ENCODE measurements around the gene ZNF607.
"Not testable (repeated sequence)": the region's sequence is repeated elsewhere in the genome, so short reads cannot be mapped to it uniquely, and the experiment has no call there.

Gene ZNF607

GRCh38 chr19:37695144-37695899 is 24.2 kb downstream of the ZNF607 start:
- Histone ChIP-seq H3K9ac (ENCODE audit: low read depth, low read length) (no peak overlapping the region), H3K4me3 (ENCODE audit: low read length) (no peak overlapping the region), H3K27ac (ENCODE audit: low read length) (no peak overlapping the region), H3K27me3 (ENCODE audit: insufficient read depth, low read length) (peaks cover 32% of the 10 kb centered on the region; the same call in 1 of the 2 replicates), H3K36me3 (ENCODE audit: insufficient read depth, low read depth, low read length) (peaks cover 37% of the 10 kb centered on the region), H3K4me1 (ENCODE audit: insufficient read depth, low read length) (peaks cover 3% of the 10 kb centered on the region; the same call in 1 of the 2 replicates), H3K9me3 (ENCODE audit: insufficient read depth, low read depth, low read length) (peaks cover 3% of the 10 kb centered on the region; the same call in 1 of the 2 replicates)

GRCh38 chr19:37692956-37693620 is 26.5 kb downstream of the ZNF607 start:
- Histone ChIP-seq H3K36me3 (ENCODE audit: insufficient read depth, low read depth, low read length) (peaks cover 15% of the 10 kb centered on the region), H3K27ac (ENCODE audit: low read length) (no peak overlapping the region), H3K4me3 (ENCODE audit: low read length) (no peak overlapping the region), H3K9ac (ENCODE audit: low read depth, low read length) (no peak overlapping the region), H3K4me1 (ENCODE audit: insufficient read depth, low read length) (peaks cover 3% of the 10 kb centered on the region; the same call in 1 of the 2 replicates), H3K9me3 (ENCODE audit: insufficient read depth, low read depth, low read length) (no peaks in the 10 kb centered on the region), H3K27me3 (ENCODE audit: insufficient read depth, low read length) (peaks cover 32% of the 10 kb centered on the region; the same call in 1 of the 2 replicates)

- H3K27me3 ChIP-seq (ENCODE audit: insufficient read depth, low read length): peaks cover 32% of the 10 kb centered on the region; the same call in 1 of the 2 replicates
- peak overlapping the region; percentile 88 for H3K4me3 ChIP-seq (ENCODE audit: low read length)
- H3K27ac ChIP-seq (ENCODE audit: low read length): no peak overlapping the region
- H3K9me3 ChIP-seq (ENCODE audit: insufficient read depth, low read depth, low read length): no peaks in the 10 kb centered on the region
- H3K9ac ChIP-seq (ENCODE audit: low read depth, low read length): peak overlapping the region; percentile 79
- H3K36me3 ChIP-seq (ENCODE audit: insufficient read depth, low read depth, low read length): peaks cover 6% of the 10 kb centered on the region; the same call in 1 of the 2 replicates
- peaks cover 3% of the 10 kb centered on the region; the same call in 1 of the 2 replicates for H3K4me1 ChIP-seq (ENCODE audit: insufficient read depth, low read length)
Observed at GRCh38 chr19:37691881-37692504, 27.6 kb downstream of the ZNF607 start.

GRCh38 chr19:37683520-37683919 is 36.0 kb downstream of the ZNF607 start:
- no peaks in the 10 kb centered on the region for H3K27me3 ChIP-seq (ENCODE audit: insufficient read depth, low read length)
- no peak overlapping the region for H3K4me3 ChIP-seq (ENCODE audit: low read length)
- peaks cover 20% of the 10 kb centered on the region for H3K9me3 ChIP-seq (ENCODE audit: insufficient read depth, low read depth, low read length)
- no peaks in the 10 kb centered on the region for H3K36me3 ChIP-seq (ENCODE audit: insufficient read depth, low read depth, low read length)
- H3K4me1 ChIP-seq (ENCODE audit: insufficient read depth, low read length): no peaks in the 10 kb centered on the region
- H3K27ac ChIP-seq (ENCODE audit: low read length): no peak overlapping the region
- H3K9ac ChIP-seq (ENCODE audit: low read depth, low read length): no peak overlapping the region

GRCh38 chr19:37669450-37669914 is 50.1 kb downstream of the ZNF607 start:
- Histone ChIP-seq H3K9me3 (ENCODE audit: insufficient read depth, low read depth, low read length) (peaks cover 80% of the 10 kb centered on the region), H3K36me3 (ENCODE audit: insufficient read depth, low read depth, low read length) (no peaks in the 10 kb centered on the region)

GRCh38 chr19:37657157-37657556 is 62.4 kb downstream of the ZNF607 start:
- H3K9me3 ChIP-seq (ENCODE audit: insufficient read depth, low read depth, low read length); H3K4me1 ChIP-seq (ENCODE audit: insufficient read depth, low read length); H3K9ac ChIP-seq (ENCODE audit: low read depth, low read length); H3K36me3 ChIP-seq (ENCODE audit: insufficient read depth, low read depth, low read length); H3K27ac ChIP-seq (ENCODE audit: low read length): not testable (repeated sequence)
- Histone ChIP-seq H3K4me3 (ENCODE audit: low read length) (peak overlapping the region; percentile 89; the same call in 1 of the 2 replicates), H3K27me3 (ENCODE audit: insufficient read depth, low read length) (peaks cover 27% of the 10 kb centered on the region; the same call in 1 of the 2 replicates)

More at GRCh38 chr19:37669450-37669914, 50.1 kb downstream of the ZNF607 start:
- Histone ChIP-seq H3K27ac (ENCODE audit: low read length) (no peak overlapping the region), H3K4me3 (ENCODE audit: low read length) (no peak overlapping the region), H3K4me1 (ENCODE audit: insufficient read depth, low read length) (no peaks in the 10 kb centered on the region), H3K9ac (ENCODE audit: low read depth, low read length) (no peak overlapping the region), H3K27me3 (ENCODE audit: insufficient read depth, low read length) (no peaks in the 10 kb centered on the region)

- Histone ChIP-seq H3K27me3 (ENCODE audit: insufficient read depth, low read length) (peaks cover 27% of the 10 kb centered on the region; the same call in 1 of the 2 replicates), H3K4me3 (ENCODE audit: low read length) (peak overlapping the region; percentile 89), H3K27ac (ENCODE audit: low read length) (no peak overlapping the region), H3K36me3 (ENCODE audit: insufficient read depth, low read depth, low read length) (no peaks in the 10 kb centered on the region), H3K9ac (ENCODE audit: low read depth, low read length) (peak overlapping the region; percentile 71; the same call in 1 of the 2 replicates), H3K9me3 (ENCODE audit: insufficient read depth, low read depth, low read length) (peaks cover 5% of the 10 kb centered on the region), H3K4me1 (ENCODE audit: insufficient read depth, low read length) (no peaks in the 10 kb centered on the region)
Observed at GRCh38 chr19:37655689-37656371, 63.7 kb downstream of the ZNF607 start.

GRCh38 chr19:37655301-37655688 is 64.3 kb downstream of the ZNF607 start, which contains the start of gene ZFP30:
TSS of gene ZFP30 (minus strand) at chr19:37655465. CDS start at chr19:37647822, 7,643 bp downstream.
- Histone ChIP-seq H3K27ac (ENCODE audit: low read length) (no peak within 1 kb of the TSS), H3K4me3 (ENCODE audit: low read length) (peak within 1 kb of the TSS; percentile 89), H3K9ac (ENCODE audit: low read depth, low read length) (peak within 1 kb of the TSS; percentile 71; the same call in 1 of the 2 replicates), H3K4me1 (ENCODE audit: insufficient read depth, low read length) (no peaks in the 10 kb centered on the region), H3K27me3 (ENCODE audit: insufficient read depth, low read length) (peaks cover 27% of the 10 kb centered on the region; the same call in 1 of the 2 replicates), H3K36me3 (ENCODE audit: insufficient read depth, low read depth, low read length) (no peaks in the 10 kb centered on the region), H3K9me3 (ENCODE audit: insufficient read depth, low read depth, low read length) (no peaks in the 10 kb centered on the region)

GRCh38 chr19:37654629-37655300 is 64.8 kb downstream of the ZNF607 start:
- H3K4me1 ChIP-seq (ENCODE audit: insufficient read depth, low read length): no peaks in the 10 kb centered on the region
- peak overlapping the region; percentile 89 for H3K4me3 ChIP-seq (ENCODE audit: low read length)
- H3K27ac ChIP-seq (ENCODE audit: low read length): no peak overlapping the region
- H3K27me3 ChIP-seq (ENCODE audit: insufficient read depth, low read length): peaks cover 27% of the 10 kb centered on the region; the same call in 1 of the 2 replicates
- no peaks in the 10 kb centered on the region for H3K36me3 ChIP-seq (ENCODE audit: insufficient read depth, low read depth, low read length)
- H3K9me3 ChIP-seq (ENCODE audit: insufficient read depth, low read depth, low read length): no peaks in the 10 kb centered on the region
- peak overlapping the region; percentile 71; the same call in 1 of the 2 replicates for H3K9ac ChIP-seq (ENCODE audit: low read depth, low read length)

GRCh38 chr19:37654118-37654517 is 65.4 kb downstream of the ZNF607 start:
- no peaks in the 10 kb centered on the region for H3K4me1 ChIP-seq (ENCODE audit: insufficient read depth, low read length)
- H3K4me3 ChIP-seq (ENCODE audit: low read length): peak overlapping the region; percentile 89
- no peaks in the 10 kb centered on the region for H3K9me3 ChIP-seq (ENCODE audit: insufficient read depth, low read depth, low read length)
- peaks cover 27% of the 10 kb centered on the region; the same call in 1 of the 2 replicates for H3K27me3 ChIP-seq (ENCODE audit: insufficient read depth, low read length)
- H3K27ac ChIP-seq (ENCODE audit: low read length): no peak overlapping the region
- H3K9ac ChIP-seq (ENCODE audit: low read depth, low read length): peak overlapping the region; percentile 71; the same call in 1 of the 2 replicates
- H3K36me3 ChIP-seq (ENCODE audit: insufficient read depth, low read depth, low read length): no peaks in the 10 kb centered on the region

All from iPS-20b (cell line).